Caco-2 (cell line): Measurements from ENCODE around the gene CSPG5. TPM values are rescaled to one million over a fixed set of nuclear protein-coding genes. Genes with fewer than 3 reads are reported as not detected.

Experiments used
- BruUV-seq: library from RNA; stranded (reverse); fragments of 400-500 nt; replicated peaks from 2 replicates; lab custom pipeline; 2021; lab: Mats Ljungman, UMichigan
- CTCF ChIA-PET: fragments of 300-600 bp; sonication (Branson Sonifier 250); formaldehyde crosslinking; loops from one replicate; lab custom pipeline; 2022; ENCODE audit warnings: antibody characterized with exemption; lab: Charles Lee
- POLR2A ChIA-PET: fragments of 300-600 bp; sonication (Branson Sonifier 250); formaldehyde crosslinking; loops from one replicate; lab custom pipeline; 2022; ENCODE audit warnings: antibody characterized with exemption; lab: Charles Lee
- DNase-seq, 2 experiments: peaks; one replicate each; pipeline versions ENCODE4 v3.0.0 to v3.0.0-alpha.2; 2020 to 2022
- H3K27me3 ChIP-seq: replicated peaks from 2 replicates; pipeline ENCODE4 v1.6.0; 2011; ENCODE audit warnings: low read length; ENCODE audit not compliant: control insufficient read depth, insufficient read depth
- H3K36me3 ChIP-seq: 2 replicates; pipeline ENCODE4 v1.5.1; 2011; ENCODE audit warnings: low read length; ENCODE audit not compliant: control insufficient read depth, insufficient read depth
- H3K4me1 ChIP-seq: fragments of 250-450 bp; sonication (Bioruptor Pico); 2 replicates; pipeline ENCODE4 v1.5.1; 2020; ENCODE audit warnings: mild to moderate bottlenecking
- H3K4me3 ChIP-seq: 2 replicates; pipeline ENCODE4 v1.5.1; 2011; ENCODE audit warnings: low read depth, mild to moderate bottlenecking, control low read depth, low read length
- H3K9me3 ChIP-seq: fragments of 250-450 bp; sonication (Bioruptor Pico); 2 replicates; pipeline ENCODE4 v1.5.1; 2020; ENCODE audit warnings: mild to moderate bottlenecking, moderate library complexity
- H3K27ac Mint-ChIP-seq: one replicate; pipeline ENCODE4 v1.8.0; 2022; ENCODE audit warnings: mixed read lengths; ENCODE audit not compliant: unreplicated experiment
- H3K27me3 Mint-ChIP-seq: one replicate; pipeline ENCODE4 v1.8.0; 2022; ENCODE audit warnings: mixed read lengths; ENCODE audit not compliant: insufficient read depth, unreplicated experiment
- H3K36me3 Mint-ChIP-seq: one replicate; pipeline ENCODE4 v1.8.0; 2022; ENCODE audit warnings: mild to moderate bottlenecking, mixed read lengths; ENCODE audit not compliant: insufficient read depth, unreplicated experiment
- H3K4me1 Mint-ChIP-seq: one replicate; pipeline ENCODE4 v1.8.0; 2022; ENCODE audit warnings: low read depth, mixed read lengths; ENCODE audit not compliant: unreplicated experiment
- H3K4me3 Mint-ChIP-seq: one replicate; pipeline ENCODE4 v1.8.0; 2022; ENCODE audit warnings: mild to moderate bottlenecking, moderate library complexity, mixed read lengths; ENCODE audit not compliant: unreplicated experiment
- H3K9me3 Mint-ChIP-seq: one replicate; pipeline ENCODE4 v1.8.0; 2022; ENCODE audit warnings: mixed read lengths; ENCODE audit not compliant: unreplicated experiment
- CTCF ChIP-seq, 2 experiments: fragments of 200-600 bp in 1 of 2; IDR thresholded peaks; 1 replicate in 1 of 2; 2 replicates in 1 of 2; pipeline versions ENCODE4 v1.5.1 to v1.8.0; 2011 to 2022; ENCODE audit warnings: antibody characterized with exemption in 1 of 2, control low read depth in 1 of 2, inconsistent platforms in 1 of 2, low read depth in 1 of 2, low read length in 1 of 2, mild to moderate bottlenecking in 1 of 2, moderate library complexity in 1 of 2; ENCODE audit not compliant: insufficient read depth in 1 of 2, severe bottlenecking in 1 of 2, unreplicated experiment in 1 of 2
- intact Hi-C: fragments of 100-400 bp; cut with micrococcal nuclease; formaldehyde crosslinking; loops from one replicate; pipeline ENCODE4 v1.10.0; 2022; ENCODE audit not compliant: unreplicated experiment
- total RNA-seq: library from RNA; stranded (reverse); gene quantifications from 2 replicates; pipeline ENCODE4 v1.2.3, GENCODE V29; 2022

Gene CSPG5
- total RNA-seq, 1 experiment from 2014 or later = 0.77 TPM

DNA sequence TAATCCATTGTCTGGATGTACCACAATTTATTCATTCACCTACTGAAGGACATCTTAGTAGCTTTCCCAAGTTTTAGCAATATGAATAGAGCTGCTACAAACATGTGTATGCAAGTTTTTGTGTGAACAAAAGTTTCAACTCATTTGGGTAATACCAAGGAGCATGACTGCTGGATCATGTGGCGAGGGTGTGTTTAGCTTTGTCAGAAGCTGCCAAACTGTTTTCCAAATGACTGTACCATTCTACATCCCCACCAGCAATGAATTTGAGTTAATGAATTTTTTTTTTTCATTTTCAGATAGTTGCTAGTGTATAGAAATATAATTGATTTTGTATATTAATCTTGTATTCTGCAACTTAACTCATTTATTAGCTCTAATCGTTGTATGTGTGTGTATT, 45.2 kb downstream of the CSPG5 start:
- DNase-seq = no peak
- H3K27ac Mint-ChIP-seq = no peak overlapping the region
- H3K36me3 ChIP-seq = no peaks in the 10 kb centered on the region
- intact Hi-C loops = no loop called here
- POLR2A ChIA-PET = no interaction called here
- BruUV-seq = no TSS peak
- TF ChIP-seq CTCF (IDR thresholded peaks at IDR 0.05; ENCODE audit: insufficient read depth in 1 of 2, low read depth in 1 of 2, low read length in 1 of 2, severe bottlenecking in 1 of 2, unreplicated experiment in 1 of 2) = no peak
- CTCF ChIA-PET = interaction anchor here (0.7 kb wide), 1 partner anchor 11 kb away, joined by 3 read pairs; no protein-coding TSS in a partner anchor
- H3K4me3 ChIP-seq = no peak overlapping the region
- H3K9me3 ChIP-seq = no peaks in the 10 kb centered on the region
- H3K4me1 Mint-ChIP-seq = no peaks in the 10 kb centered on the region
- no peaks in the 10 kb centered on the region for H3K27me3 ChIP-seq
- H3K36me3 Mint-ChIP-seq = no peaks in the 10 kb centered on the region
- H3K4me1 ChIP-seq = no peaks in the 10 kb centered on the region
- no peaks in the 10 kb centered on the region for H3K27me3 Mint-ChIP-seq
- H3K4me3 Mint-ChIP-seq = no peak overlapping the region
- peaks cover under 1% of the 10 kb centered on the region for H3K9me3 Mint-ChIP-seq

- POLR2A ChIA-PET = no interaction called here
- Mint-ChIP-seq H3K9me3 (no peaks in the 10 kb centered on the region), H3K27me3 (no peaks in the 10 kb centered on the region), H3K4me1 (peaks cover 7% of the 10 kb centered on the region), H3K36me3 (no peaks in the 10 kb centered on the region), H3K27ac (no peak overlapping the region), H3K4me3 (no peak overlapping the region)
- BruUV-seq = no TSS peak
- no peak for DNase-seq
- TF ChIP-seq CTCF (IDR thresholded peaks at IDR 0.05; ENCODE audit: insufficient read depth in 1 of 2, low read depth in 1 of 2, low read length in 1 of 2, severe bottlenecking in 1 of 2, unreplicated experiment in 1 of 2) = no peak
- H3K27me3 ChIP-seq = no peaks in the 10 kb centered on the region
- no peaks in the 10 kb centered on the region for H3K36me3 ChIP-seq
- H3K4me1 ChIP-seq = no peaks in the 10 kb centered on the region
- intact Hi-C loops = loop anchor here (10.0 kb wide), 1 partner anchor 137 kb away; no protein-coding TSS in a partner anchor
- H3K4me3 ChIP-seq = no peak overlapping the region
- CTCF ChIA-PET = interaction anchor here (0.7 kb wide), 1 partner anchor 1599 kb away, joined by 6 read pairs; no protein-coding TSS in a partner anchor
- H3K9me3 ChIP-seq = no peaks in the 10 kb centered on the region
Measured at GRCh38 chr3:47527952-47528725, 50.5 kb downstream of the CSPG5 start.

GRCh38 chr3:47525617-47526016, 53.0 kb downstream of the CSPG5 start:
- no peaks in the 10 kb centered on the region for H3K9me3 ChIP-seq
- BruUV-seq = no TSS peak
- H3K36me3 Mint-ChIP-seq = no peaks in the 10 kb centered on the region
- TF ChIP-seq CTCF (IDR thresholded peaks at IDR 0.05; ENCODE audit: insufficient read depth in 1 of 2, low read depth in 1 of 2, low read length in 1 of 2, severe bottlenecking in 1 of 2, unreplicated experiment in 1 of 2) = no peak
- no peaks in the 10 kb centered on the region for H3K27me3 Mint-ChIP-seq
- no peak overlapping the region for H3K4me3 ChIP-seq
- H3K36me3 ChIP-seq = no peaks in the 10 kb centered on the region
- H3K4me1 ChIP-seq = peaks cover 11% of the 10 kb centered on the region
- DNase-seq = no peak
- H3K9me3 Mint-ChIP-seq = no peaks in the 10 kb centered on the region
- H3K4me3 Mint-ChIP-seq = no peak overlapping the region
- intact Hi-C loops = loop anchor here (10.0 kb wide), 1 partner anchor 139 kb away; no protein-coding TSS in a partner anchor
- POLR2A ChIA-PET = no interaction called here
- peaks cover 7% of the 10 kb centered on the region for H3K4me1 Mint-ChIP-seq
- no peak overlapping the region for H3K27ac Mint-ChIP-seq
- CTCF ChIA-PET = no interaction called here
- no peaks in the 10 kb centered on the region for H3K27me3 ChIP-seq
